WERI-Rb-1 (cell line): ENCODE measurements around the gene C3orf33.

Experiments
- DNase-seq: peaks from one replicate; pipeline ENCODE4 v3.0.0-alpha.2; 2020
- H3K27ac ChIP-seq: fragments of 250-450 bp; sonication (Bioruptor Pico); 2 replicates; pipeline ENCODE4 v1.5.1; 2020; ENCODE audit warnings: mild to moderate bottlenecking, moderate library complexity
- H3K27me3 ChIP-seq: fragments of 250-450 bp; sonication (Bioruptor Pico); 2 replicates; pipeline ENCODE4 v1.5.1; 2021; ENCODE audit warnings: mild to moderate bottlenecking, low read depth, moderate library complexity; ENCODE audit not compliant: insufficient read depth, severe bottlenecking
- H3K36me3 ChIP-seq: fragments of 250-450 bp; sonication (Bioruptor Pico); 2 replicates; pipeline ENCODE4 v1.5.1; 2020; ENCODE audit warnings: mild to moderate bottlenecking, moderate library complexity
- H3K4me3 ChIP-seq: 2 replicates; pipeline ENCODE4 v1.5.1; 2011; ENCODE audit warnings: low read depth, mild to moderate bottlenecking, control low read depth, low read length
- H3K9me3 ChIP-seq: fragments of 250-450 bp; sonication (Bioruptor Pico); 2 replicates; pipeline ENCODE4 v1.5.1; 2021; ENCODE audit warnings: mild to moderate bottlenecking, moderate library complexity; ENCODE audit not compliant: severe bottlenecking
- CTCF ChIP-seq: IDR thresholded peaks from 2 replicates; pipeline ENCODE4 v1.5.1; 2011; ENCODE audit warnings: low read depth, mild to moderate bottlenecking, control low read depth, inconsistent platforms, low read length

Gene C3orf33

GRCh38 chr3:155790272-155790925 is 15.7 kb downstream of the C3orf33 start:
- no peak for DNase-seq
- no peak overlapping the region for H3K27ac ChIP-seq
- no peak for TF ChIP-seq CTCF

GRCh38 chr3:155785662-155786295 is 20.3 kb downstream of the C3orf33 start:
- no peak overlapping the region for H3K27ac ChIP-seq
- H3K9me3 ChIP-seq = no peaks in the 10 kb centered on the region
- H3K36me3 ChIP-seq = no peaks in the 10 kb centered on the region
- H3K4me3 ChIP-seq = no peak overlapping the region
- DNase-seq = no peak
- no peak for TF ChIP-seq CTCF
- no peaks in the 10 kb centered on the region for H3K27me3 ChIP-seq

More at GRCh38 chr3:155790272-155790925, 15.7 kb downstream of the C3orf33 start:
- H3K4me3 ChIP-seq = no peak overlapping the region
- H3K27me3 ChIP-seq = no peaks in the 10 kb centered on the region
- H3K9me3 ChIP-seq = no peaks in the 10 kb centered on the region
- no peaks in the 10 kb centered on the region for H3K36me3 ChIP-seq

- no peak for TF ChIP-seq CTCF
- no peak for DNase-seq
- no peaks in the 10 kb centered on the region for H3K9me3 ChIP-seq
- H3K27me3 ChIP-seq = no peaks in the 10 kb centered on the region
- no peaks in the 10 kb centered on the region for H3K36me3 ChIP-seq
- no peak overlapping the region for H3K4me3 ChIP-seq
- H3K27ac ChIP-seq = no peak overlapping the region
These were observed 23.6 kb downstream of the C3orf33 start for GRCh38 chr3:155782390-155782953.

DNA sequence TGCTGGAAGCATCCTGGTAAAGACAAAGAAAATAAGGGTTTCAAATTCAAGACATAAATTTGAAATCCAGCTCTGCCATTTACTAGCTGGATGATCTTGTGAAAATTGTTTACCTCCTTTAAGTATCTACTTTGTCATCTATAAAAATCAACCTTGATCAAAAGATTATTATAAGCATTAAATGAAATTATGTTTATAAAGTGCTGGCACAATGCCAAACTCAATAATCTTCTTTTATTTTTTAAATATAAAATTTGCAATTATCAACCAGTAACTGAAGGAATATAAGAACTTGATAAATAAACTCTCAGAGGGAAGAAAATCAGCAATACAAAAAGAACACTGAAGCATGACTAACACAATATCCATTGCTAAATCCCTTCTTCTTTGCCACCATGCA is 25.8 kb downstream of the C3orf33 start:
- Histone ChIP-seq H3K27me3 (no peaks in the 10 kb centered on the region), H3K36me3 (no peaks in the 10 kb centered on the region), H3K27ac (no peak overlapping the region), H3K9me3 (no peaks in the 10 kb centered on the region), H3K4me3 (no peak overlapping the region)
- no peak for DNase-seq
- no peak for TF ChIP-seq CTCF

DNA sequence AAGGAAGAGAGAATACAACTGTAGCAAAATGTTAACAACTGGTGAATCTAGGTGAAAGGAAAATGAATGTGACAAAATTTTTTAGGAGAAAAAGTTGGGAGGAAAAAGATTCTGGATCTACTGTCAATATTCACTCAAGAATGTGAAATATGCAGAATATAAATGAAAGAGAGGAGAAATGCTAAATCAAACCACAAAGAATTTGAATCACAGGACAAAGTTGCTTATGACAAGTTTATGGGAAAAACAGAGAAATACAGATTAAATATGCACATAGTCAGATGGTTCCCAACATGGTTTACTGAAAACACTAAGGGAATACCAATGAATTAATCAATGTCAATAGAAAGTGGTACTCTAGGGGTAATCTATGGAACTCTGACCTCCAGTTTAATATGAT is 27.6 kb downstream of the C3orf33 start:
- H3K36me3 ChIP-seq = no peaks in the 10 kb centered on the region
- H3K27me3 ChIP-seq = no peaks in the 10 kb centered on the region
- no peak for DNase-seq
- no peak overlapping the region for H3K4me3 ChIP-seq
- no peak overlapping the region for H3K27ac ChIP-seq
- no peaks in the 10 kb centered on the region for H3K9me3 ChIP-seq
- TF ChIP-seq CTCF = no peak

GRCh38 chr3:155772801-155773200 is 33.3 kb downstream of the C3orf33 start:
- H3K9me3 ChIP-seq = peaks cover 6% of the 10 kb centered on the region
- H3K36me3 ChIP-seq = no peaks in the 10 kb centered on the region
- no peaks in the 10 kb centered on the region for H3K27me3 ChIP-seq
- TF ChIP-seq CTCF = no peak
- H3K27ac ChIP-seq = no peak overlapping the region
- no peak overlapping the region for H3K4me3 ChIP-seq
- DNase-seq = no peak
